HG03039 (cell line): Measurements from ENCODE around the gene GSE1.

Experiments
- ATAC-seq: cut with Tn5 transposase; IDR thresholded peaks from one replicate; pipeline ENCODE4 v1.9.1; 2021; ENCODE audit warnings: mild to moderate bottlenecking, moderate library complexity; ENCODE audit not compliant: unreplicated experiment

GSE1 gene

DNA sequence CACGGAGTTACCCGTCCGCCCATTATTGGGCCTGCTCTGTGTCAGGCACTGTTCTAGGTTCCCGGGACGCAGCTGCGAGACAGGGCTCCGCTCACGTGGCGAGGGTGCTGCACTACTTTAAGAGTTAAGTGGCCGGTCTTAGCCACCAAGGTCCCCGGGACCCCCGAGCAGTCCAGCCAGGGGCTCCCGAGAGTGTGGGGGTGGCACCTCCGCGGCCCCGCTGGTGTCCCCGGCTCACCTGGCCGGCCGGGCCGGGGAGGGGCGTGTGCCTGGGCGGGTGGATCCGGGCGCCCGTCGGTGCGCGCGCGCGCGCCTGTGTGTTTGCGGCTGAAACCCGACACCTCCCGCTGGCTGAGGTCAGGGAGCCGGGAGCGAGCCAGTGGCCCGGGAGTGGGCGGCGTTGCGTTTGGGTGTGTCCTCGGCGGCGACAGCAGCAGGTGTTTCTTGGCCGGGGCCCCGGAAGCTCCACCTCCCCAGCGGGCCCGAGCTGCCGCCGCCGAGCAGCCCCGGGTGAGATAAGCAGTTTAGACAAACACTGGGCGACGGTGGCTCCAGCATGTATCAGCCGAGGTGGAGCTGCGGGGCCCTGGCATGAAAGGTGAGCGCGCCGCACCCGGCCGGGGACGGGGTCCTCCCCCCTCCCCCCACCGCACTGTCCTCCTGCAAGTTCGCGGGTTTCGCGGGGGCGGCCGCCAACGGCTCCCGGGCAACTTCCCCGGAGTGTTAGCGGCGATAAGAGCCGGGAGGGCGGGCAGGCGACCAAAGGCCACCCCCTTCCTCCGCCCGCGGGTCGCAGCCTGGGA is at the start of gene GSE1:
GSE1 (plus strand) TSS at position 522 of the 803 bp plus-strand sequence; CDS start at position 592, 70 bp downstream.
- ATAC-seq: peak; percentile 34

DNA sequence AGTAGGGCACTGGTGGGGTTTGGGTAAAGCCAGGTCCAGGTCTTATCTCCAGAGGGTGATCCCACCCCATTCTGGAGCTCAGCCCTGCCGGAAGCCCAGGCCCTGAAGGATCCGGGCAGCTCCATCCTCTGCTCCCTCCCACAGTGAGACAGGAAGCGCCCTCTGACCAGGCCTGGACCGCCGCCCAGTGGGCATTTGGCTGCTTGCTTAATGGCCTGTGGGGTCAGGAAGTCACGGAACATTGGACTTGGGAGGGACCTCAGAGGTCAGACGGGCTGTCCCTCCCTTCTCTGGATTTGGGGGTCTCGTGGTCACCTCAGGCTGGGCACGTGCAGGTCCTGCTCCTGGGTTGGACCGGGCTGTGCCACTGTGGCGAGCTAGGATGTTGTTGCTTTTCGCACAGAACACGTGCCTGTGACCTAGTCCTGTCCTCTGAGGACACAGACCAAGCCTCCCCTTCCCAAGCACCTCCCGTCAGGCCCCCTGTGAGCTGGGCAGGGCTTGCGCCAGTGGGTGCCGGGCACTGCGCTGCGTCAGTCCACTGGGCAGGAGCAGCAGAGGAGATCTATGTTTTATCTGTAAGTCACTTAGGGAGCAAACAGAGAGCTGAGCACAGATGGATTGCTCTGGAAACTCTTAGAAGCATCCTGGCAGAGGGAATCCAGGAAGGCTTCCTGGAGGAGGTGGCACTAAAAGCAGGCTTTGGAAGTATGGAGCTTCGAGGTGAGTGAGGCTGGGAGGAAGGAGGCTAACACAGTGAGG is 49.4 kb upstream of the GSE1 start:
- ATAC-seq: no peak

DNA sequence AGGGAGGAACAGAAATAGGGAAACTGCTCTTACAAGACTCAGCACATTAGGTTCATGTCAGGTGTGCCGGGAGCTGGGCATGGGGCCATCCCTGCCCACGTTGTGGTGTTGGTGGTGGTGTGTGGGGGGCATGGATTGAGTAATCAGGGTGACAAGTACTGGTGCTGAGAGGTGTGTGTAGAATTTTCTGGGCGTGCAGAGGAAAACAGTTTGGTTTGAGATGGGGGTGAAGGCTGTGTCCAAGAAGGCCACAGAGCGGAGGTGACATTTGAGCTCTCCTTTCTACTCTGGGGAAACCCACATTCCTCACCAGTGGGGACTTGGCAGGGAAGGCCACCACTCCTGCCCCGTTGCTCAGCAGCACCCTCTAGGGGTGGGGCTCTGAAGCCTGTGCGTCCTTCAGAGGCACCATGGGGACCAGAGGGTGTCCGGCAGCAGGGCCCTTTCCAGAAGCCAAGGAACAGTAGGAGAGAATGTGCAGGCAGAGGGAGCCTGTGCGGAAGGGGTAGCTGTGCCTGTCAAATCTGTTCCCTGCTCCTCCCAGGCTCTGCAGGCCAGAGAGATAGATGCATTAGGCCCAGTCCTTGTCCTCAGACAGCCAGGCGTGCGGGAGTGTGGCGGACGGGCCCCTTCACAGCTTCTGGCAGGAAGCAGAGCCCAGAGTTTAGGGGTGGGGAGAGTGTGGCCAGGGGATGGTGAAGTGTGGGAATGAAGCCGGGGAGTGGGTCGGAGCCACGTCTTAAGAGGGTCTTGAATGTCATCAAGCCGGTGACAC is 48.7 kb upstream of the GSE1 start:
- ATAC-seq: no peak

DNA sequence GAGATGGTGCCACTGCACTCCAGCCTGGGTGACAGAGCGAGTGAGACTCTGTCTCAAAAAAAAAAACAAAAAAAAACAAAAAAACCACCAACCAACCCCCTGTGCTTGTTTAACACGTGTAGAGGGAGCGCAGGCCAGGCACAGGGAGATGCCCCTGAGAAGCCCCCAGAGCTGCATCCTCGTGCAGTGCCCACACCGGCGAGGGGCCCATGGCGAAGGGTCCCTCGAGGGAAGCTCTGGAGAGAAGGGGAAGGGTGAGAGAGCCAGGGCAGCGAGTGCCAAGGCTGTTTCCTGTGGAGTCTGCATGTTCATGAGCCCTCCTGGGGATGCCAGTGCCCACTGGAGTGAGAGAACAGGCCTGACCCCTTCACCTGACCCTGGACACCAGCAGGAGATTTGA is 47.8 kb upstream of the GSE1 start:
- no peak for ATAC-seq

DNA sequence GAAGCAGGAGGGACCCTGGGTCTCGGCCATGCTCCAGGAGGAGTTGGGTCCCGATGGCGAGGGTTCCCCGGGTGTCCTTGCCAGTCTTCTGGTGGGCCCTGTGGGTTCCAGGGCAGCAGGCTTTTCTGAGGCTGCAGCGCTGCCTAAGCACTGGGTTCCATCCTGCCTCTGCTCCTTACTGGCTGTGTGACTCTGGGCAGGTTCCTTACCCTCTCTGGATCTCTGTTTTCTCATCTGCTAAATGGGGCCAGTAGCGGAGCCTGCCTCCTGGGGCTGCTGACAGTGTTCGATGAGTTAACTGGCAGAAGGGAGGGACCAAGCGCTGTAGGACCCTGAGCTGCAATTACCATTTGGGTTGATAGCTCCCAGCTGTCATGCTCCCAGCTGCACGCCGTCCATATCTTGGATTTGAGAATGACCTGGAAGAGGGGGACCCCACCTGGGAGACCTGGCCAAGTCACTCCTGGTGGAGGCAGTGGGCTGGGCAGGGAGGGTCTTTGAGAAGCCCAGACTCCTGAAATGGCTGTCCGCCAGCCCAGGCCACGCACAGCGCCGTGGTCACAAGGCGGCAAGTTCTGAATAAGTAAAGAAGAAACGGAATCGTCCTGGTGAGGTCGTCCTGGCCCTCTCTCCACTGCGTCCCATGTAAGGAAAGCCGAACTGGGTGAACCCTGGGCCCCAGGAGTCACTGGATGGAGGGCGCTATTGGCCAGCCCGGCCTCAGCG is 47.2 kb upstream of the GSE1 start:
- ATAC-seq: no peak

DNA sequence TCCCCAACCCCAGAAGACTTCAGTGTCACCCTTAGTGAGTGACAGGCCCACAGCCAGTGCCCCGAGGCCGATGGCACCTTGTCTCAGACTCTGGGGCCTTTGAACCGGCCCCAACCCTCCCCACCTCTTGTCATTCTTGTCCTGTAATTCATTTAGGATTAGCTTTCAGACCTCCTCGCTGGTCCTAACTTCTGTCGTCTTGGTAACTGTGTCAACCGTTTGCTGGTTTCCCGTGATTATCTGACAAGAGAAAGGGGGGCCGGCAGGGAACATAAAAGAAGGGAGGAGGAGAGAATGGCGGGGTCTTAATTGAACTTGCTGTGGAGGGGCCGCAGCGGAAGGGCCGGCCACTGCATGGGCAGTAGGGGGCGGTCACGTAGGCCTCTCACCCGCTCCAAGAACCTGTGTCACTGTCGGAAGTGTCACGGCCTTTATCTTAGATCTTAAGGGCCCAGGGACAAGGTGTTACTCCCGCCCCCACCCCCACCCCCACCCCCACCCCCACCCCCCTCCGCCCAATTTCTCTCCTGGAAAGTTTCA is 46.5 kb upstream of the GSE1 start:
- ATAC-seq: no peak

DNA sequence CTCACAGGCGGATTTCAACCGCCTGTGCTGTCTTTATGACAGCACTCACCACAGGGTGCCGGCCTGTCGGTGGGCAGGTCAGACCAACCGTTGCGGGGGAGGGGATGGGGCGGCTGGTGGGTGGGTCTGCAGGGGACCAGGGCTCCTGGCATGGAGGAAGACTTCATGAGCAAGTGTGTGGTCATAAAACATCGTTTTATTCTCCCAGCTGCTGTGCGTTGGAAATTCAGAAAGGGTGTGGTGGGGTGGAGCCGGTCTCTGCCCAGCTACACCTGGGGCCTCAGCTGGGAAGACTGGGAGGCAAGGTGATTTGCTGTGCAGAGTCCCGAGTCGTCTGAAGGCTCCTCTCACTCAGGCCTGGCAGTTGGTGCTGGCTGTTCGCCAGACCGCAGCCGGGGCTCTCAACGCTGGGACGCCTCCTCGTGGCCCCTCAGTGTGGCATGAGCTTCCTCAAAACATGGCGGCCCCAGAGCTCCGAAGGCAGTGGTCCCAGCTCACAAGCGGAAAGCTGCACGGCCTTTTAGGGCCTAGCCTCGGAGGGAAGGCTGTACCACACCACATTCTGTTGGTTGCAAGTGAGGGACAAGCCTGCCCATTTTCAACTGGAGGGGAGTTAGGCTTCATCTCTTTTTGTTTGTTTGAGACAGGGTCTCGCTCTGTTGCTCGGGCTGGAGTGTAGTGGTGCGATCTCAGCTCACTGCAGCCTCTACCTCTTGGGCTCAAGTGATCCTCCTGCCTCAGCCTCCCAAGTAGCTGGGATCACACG is 45.8 kb upstream of the GSE1 start:
- no peak for ATAC-seq

DNA sequence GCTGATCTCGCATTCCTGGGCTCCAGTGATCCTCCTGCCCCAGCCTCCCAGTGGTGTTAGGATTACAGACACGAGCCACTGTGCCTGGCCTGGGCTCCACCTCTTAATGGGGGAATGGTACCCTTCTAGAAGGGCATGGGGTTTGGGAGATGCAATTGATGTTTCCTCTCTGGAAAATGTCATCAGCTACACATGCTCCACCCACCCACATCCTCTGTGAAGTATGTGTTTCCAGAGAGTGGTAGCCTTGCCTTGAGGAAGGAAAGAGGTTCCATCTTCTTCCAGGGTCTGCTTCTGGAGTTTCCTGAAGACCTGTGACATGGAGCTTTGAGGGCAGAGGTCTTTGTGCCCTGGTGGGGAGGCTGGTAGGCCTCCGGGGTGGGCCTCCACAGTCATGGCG is 45.2 kb upstream of the GSE1 start:
- no peak for ATAC-seq

DNA sequence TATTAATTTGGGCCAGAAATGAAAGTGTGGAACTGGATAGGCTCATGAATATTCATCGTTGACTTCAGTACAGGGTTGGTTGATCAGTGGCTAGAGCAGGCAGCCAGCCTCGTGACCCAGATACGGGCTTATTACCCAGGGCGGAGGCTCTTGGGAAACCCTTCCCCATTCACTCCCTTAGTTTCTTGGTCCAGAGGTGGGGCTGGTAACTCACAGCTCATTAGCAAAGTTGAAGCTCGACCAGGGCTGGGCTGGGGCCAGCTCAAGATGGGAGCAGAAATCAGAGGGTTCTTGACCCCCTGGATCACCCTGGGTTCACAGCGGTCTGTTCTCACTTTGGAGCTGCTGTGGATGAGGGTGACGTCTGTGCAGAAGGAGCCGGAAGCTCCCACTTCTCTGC is 44.6 kb upstream of the GSE1 start:
- ATAC-seq: no peak

DNA sequence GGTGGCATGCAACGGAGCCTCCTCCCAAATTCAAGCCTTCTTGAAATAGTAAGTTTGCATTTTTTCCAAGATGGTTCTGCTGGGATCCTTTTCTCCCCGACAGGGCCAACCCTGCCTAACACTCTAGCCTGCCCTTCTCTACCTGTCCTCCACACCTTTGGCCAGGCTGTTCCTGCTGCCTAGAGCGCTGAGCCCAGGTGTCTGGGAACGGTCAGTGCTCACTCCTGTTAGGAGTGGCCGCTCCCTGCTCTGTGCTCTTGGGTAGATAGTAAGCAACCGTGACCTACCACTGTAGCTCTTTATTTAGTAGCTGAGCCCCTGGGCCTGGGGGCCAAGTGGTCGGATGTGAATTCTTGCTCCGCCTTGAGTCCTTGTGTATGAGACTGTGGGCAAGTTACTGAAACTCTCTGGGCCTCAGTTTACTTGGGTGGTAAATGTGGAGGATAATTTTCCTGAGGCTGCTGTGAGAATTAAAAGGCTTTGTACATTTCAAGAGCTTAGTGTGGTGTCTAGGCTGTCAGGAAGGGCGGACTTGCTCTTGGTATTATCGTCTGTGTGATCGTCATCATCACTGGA is 44.0 kb upstream of the GSE1 start:
- ATAC-seq: no peak

DNA sequence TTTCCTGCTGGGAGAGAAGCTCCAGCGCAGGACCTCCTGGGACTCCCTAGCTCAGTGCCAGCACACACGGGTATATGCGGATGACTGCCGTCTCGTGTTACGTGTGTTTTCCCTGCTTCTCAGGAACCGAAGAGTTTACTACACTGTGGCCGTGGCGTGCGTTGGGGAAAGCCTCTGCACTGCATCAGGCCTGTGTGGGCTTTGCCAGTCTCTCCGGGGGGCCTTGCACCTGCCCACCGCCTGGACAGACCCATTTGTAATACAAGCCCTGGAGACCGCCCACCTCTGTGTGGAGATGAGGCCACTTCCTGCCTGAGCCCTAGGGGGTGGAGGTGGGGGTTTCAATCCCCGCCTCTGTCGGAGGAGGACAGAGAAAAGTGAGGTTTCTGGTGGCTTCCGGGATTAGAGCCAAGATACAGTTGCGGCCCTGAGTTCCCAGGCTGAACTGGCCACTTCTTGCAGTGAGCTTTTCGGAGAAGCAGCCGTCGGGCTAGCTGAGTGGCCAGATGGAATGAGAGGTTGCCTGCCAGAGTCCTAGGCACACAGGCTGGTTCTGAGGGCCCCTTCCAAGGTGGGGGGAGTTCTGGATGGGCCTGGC is 43.4 kb upstream of the GSE1 start:
- peak; percentile 44 for ATAC-seq

DNA sequence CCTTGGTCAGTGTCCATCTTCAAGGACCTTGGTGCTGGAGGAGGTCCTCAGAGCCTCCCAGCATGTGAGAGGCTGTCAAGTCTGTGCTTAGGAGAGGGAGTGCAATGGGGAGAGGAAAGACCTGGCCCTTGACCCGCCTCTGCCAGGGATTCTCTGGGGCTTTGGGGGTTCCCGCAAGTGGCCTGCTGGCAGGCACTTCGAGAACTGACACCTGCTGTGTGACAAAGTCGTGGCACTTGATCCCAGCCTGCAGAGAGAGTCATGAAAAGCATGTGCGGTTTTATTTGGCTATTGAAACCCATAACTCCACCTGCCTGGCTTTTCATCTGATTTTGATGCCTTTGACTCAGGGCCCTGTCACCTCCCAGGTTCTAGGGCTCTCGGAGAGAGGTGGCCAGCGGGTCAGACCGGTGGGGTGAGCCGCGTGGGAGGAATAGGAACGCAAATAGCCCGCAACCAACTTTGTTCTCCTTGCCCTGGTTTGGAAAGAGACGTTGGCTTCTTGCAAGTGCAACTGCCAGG is 42.8 kb upstream of the GSE1 start:
- no peak for ATAC-seq

DNA sequence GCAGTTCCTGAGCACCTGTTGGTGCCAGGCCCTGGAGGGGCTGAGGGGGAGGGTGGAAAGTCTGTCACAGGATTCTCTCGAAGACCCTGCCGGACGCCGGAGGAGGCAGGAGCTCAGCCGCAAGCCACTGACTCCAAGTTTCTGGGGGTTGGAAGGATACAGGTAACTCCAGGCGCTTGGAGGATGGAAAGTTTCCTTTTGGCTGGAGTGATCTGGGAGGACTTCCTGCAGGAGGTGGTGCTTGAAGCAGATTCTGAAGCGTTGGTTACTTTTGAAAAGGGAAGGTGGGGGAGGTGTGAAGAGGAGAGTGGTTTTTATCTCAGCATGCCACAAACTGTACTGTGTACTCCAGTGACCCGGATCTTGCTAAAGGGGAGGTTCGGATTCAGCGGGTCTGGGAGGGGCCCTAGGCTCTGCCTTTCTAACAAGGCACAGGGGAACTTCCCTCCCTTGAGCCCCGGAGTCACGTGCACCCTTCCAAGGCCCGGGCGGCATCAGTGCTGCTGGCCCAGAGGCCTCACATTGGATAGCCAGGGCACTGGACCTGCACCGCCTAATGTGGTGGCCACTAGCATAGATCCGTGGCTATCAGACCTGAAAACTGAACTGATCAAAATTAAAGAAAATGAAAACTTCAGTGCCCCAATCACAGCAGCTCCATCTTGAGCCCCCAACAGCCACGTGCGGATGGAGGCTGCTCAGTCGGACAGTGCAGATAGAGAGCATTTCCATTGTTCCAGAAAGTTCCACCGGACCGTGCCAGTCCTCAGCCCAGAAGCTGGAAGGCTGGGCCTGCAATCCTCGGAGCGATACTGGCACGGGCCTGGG is 42.2 kb upstream of the GSE1 start:
- ATAC-seq: no peak

DNA sequence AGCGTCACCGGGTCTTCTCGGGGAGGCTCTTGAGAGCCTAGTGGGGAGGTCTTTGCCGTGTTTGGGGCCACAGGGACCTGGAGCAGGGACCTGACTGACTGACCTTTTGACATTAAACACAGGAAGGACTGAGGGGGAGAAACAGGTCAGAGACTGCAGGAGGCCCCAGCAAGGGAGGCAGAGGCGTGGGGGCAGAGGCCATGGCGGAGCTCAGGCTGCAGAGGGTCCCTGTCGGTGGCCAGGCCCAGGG is 41.6 kb upstream of the GSE1 start:
- ATAC-seq: no peak

DNA sequence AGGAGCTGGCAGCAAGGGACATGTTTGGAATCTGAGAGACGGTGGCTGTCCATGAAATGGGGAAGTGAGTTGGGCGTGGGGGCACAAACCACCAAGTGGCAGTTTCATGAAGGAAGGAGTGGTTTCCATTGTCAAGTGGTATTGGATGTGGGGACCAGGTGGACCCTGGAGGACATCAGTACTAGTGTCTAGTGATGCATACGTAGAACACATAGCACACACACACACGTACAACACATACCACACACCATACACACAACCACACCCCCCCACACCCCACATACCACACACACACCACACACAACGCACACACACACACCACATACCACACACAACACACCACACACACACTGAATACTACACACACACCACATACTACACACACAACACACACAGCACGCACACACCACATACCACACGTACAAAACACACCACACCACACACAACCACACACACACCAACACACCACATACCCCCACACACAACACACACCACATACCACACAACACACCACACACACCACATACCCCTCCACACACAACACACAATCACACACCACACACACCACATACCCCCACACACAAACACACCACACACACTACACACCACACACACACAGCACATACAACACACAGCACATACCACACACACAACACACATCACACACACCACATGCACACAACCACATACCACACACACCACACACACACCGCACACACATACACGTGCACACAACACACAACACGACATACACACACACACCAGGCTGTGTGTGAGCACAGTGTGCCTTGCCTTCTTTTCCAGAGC is 41.1 kb upstream of the GSE1 start:
- ATAC-seq: no peak

DNA sequence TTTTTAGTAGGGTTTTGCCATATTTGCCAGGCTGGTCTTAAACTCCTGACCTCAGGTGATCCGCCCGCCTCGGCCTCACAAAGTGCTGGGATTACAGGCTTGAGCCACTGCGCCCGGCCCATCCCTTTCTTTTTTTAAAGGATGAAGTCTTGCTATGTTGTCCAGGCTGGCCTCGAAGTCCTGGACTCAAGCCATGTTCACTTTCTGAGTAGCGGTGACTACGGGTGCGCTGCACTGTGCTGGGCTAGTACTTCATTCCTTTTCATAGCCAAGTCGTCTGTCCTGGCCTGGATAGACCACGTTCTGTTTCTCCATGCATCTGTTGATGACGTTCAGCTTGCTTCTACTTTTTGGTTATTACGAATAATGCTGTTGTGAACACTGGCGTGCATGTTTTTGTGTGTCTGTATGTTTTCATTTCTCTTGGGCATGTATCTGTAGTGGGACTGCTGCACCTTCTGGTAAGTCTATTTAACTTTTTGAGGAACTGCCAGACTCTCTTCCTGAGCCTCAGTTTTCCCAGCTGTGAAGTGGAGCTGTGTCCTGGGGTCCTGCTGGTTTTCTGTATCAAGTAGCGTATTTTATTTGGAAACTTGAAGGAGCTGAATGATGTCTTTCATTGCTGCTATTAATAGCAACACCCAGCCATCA is 40.0 kb upstream of the GSE1 start:
- no peak for ATAC-seq
